Measurements from ENCODE around the gene RNASEL. TPM values are rescaled to one million over a fixed set of nuclear protein-coding genes. Genes with fewer than 3 reads are reported as not detected.

Gene RNASEL
- total and polyA plus RNA-seq, 2 donors from 2014 or later: 6.0 to 12.1 TPM

DNA sequence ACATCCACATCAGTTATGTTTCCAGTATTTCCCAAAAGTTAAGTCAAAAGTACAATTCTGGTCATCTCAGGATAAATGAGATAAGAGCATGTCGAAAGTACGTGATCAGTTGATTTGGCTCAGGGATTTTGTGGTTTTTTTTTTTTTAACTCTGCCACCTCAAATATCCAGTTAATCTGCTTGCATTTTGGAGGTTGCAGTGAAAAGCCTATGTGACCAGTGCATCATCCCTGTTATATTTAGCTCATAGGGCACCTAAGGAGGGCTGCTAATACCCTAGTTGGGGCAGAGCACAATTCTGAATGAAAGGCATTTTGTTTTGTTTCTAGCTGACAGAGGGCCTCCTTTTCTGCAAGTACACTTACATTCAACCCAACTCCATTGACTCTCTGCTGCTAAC is 46.8 kb upstream of the RNASEL start:
- TF ChIP-seq, protein P1, sequence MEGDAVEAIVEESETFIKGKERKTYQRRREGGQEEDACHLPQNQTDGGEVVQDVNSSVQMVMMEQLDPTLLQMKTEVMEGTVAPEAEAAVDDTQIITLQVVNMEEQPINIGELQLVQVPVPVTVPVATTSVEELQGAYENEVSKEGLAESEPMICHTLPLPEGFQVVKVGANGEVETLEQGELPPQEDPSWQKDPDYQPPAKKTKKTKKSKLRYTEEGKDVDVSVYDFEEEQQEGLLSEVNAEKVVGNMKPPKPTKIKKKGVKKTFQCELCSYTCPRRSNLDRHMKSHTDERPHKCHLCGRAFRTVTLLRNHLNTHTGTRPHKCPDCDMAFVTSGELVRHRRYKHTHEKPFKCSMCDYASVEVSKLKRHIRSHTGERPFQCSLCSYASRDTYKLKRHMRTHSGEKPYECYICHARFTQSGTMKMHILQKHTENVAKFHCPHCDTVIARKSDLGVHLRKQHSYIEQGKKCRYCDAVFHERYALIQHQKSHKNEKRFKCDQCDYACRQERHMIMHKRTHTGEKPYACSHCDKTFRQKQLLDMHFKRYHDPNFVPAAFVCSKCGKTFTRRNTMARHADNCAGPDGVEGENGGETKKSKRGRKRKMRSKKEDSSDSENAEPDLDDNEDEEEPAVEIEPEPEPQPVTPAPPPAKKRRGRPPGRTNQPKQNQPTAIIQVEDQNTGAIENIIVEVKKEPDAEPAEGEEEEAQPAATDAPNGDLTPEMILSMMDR (IDR thresholded peaks at IDR 0.05; ENCODE audit: borderline replicate concordance, extremely low read depth, insufficient read depth): no peak
- intact Hi-C loops (cut with DNase I): no loop called here

DNA sequence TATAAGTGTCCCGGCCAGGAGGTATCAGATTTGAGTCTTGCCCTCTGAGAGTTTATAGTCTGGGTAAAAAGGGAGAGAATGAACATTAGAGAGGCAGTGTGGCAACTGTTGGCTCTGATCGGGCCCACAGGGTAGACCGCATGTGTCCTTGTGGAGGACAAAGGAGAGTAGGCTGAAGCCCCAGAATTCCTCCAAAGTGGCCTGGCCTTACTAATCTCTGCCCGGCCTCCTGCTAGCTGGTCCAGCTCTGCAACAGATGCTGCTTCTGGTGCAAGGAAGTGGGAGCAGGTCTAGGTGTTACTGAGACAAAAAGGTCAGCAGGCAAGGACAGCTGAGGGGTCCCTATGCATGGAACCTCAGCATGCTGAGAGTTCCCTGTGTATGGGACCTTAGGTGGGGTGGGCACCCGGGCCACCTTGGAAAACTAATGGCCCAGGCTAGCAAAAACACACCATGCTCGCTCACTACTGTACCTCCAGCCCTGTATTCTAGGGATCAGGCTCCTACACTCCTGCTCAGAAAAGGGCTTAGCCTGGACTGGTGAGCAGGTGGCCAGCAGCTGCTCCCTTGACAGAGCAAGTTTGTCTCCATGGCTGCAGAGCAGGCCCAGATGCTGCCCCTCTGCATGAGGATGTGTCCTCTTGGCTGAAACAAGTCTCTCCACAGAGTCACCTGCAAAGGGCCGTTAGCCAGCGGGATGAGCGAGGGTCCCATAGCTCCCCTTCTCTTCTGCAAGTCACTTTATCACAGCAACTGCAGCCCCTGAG is 45.4 kb upstream of the RNASEL start:
- Histone ChIP-seq H3K9ac (ENCODE audit: low read length in 3 of 3) (no peak overlapping the region), H3K4me1 (ENCODE audit: control insufficient read depth in 2 of 3, insufficient read depth in 2 of 3, low read depth in 1 of 3, low read length in 3 of 3) (peaks cover 0 to 5% (median 0%) of the 10 kb centered on the region in 3 donors), H3K4me3 (ENCODE audit: low read length in 3 of 3) (no peak overlapping the region), H3K36me3 (ENCODE audit: control insufficient read depth in 2 of 3, insufficient read depth in 3 of 3, low read length in 3 of 3) (no peaks in the 10 kb centered on the region), H3K27me3 (ENCODE audit: control insufficient read depth, insufficient read depth, low read length) (no peaks in the 10 kb centered on the region), H3K27ac (ENCODE audit: low read depth in 2 of 2, low read length in 2 of 2) (no peak overlapping the region), H3K9me3 (ENCODE audit: control insufficient read depth in 2 of 3, insufficient read depth in 1 of 3, low read length in 3 of 3) (no peaks in the 10 kb centered on the region)
- TF ChIP-seq, protein P1 (IDR thresholded peaks at IDR 0.05; ENCODE audit: borderline replicate concordance, extremely low read depth, insufficient read depth): no peak
- no peak for FAIRE-seq
- intact Hi-C loops (cut with DNase I): no loop called here
- DNase-seq: peak in 1 of 5 donors; percentile 37

More for the DNA sequence above, 46.8 kb upstream of the RNASEL start:
- Histone ChIP-seq H3K27me3 (ENCODE audit: control insufficient read depth, insufficient read depth, low read length) (no peaks in the 10 kb centered on the region), H3K36me3 (ENCODE audit: control insufficient read depth in 2 of 3, insufficient read depth in 3 of 3, low read length in 3 of 3) (no peaks in the 10 kb centered on the region), H3K9ac (ENCODE audit: low read length in 3 of 3) (no peak overlapping the region), H3K4me3 (ENCODE audit: low read length in 3 of 3) (no peak overlapping the region), H3K27ac (ENCODE audit: low read depth in 2 of 2, low read length in 2 of 2) (no peak overlapping the region), H3K4me1 (ENCODE audit: control insufficient read depth in 2 of 3, insufficient read depth in 2 of 3, low read depth in 1 of 3, low read length in 3 of 3) (peaks cover 0 to 2% (median 0%) of the 10 kb centered on the region in 3 donors), H3K9me3 (ENCODE audit: control insufficient read depth in 2 of 3, insufficient read depth in 1 of 3, low read length in 3 of 3) (no peaks in the 10 kb centered on the region)
- no peak for FAIRE-seq
- DNase-seq: no peak

GRCh38 chr1:182633657-182634281 is 44.7 kb upstream of the RNASEL start:
- Histone ChIP-seq H3K4me1 (ENCODE audit: control insufficient read depth in 2 of 3, insufficient read depth in 2 of 3, low read depth in 1 of 3, low read length in 3 of 3) (peaks cover 0 to 7% (median 0%) of the 10 kb centered on the region in 3 donors), H3K27me3 (ENCODE audit: control insufficient read depth, insufficient read depth, low read length) (no peaks in the 10 kb centered on the region), H3K36me3 (ENCODE audit: control insufficient read depth in 2 of 3, insufficient read depth in 3 of 3, low read length in 3 of 3) (no peaks in the 10 kb centered on the region), H3K4me3 (ENCODE audit: low read length in 3 of 3) (no peak overlapping the region), H3K27ac (ENCODE audit: low read depth in 2 of 2, low read length in 2 of 2) (no peak overlapping the region), H3K9ac (ENCODE audit: low read length in 3 of 3) (no peak overlapping the region), H3K9me3 (ENCODE audit: control insufficient read depth in 2 of 3, insufficient read depth in 1 of 3, low read length in 3 of 3) (no peaks in the 10 kb centered on the region)
- FAIRE-seq: no peak
- DNase-seq: peak in 4 of 5 donors; percentile 66 to 75 (median 74)
- TF ChIP-seq, protein P1 (IDR thresholded peaks at IDR 0.05; ENCODE audit: borderline replicate concordance, extremely low read depth, insufficient read depth): no peak
- intact Hi-C loops (cut with DNase I): no loop called here

All from kidney (tissue), 14 donors.